Upper lobe of left lung (tissue), 4 donors: Measurements from ENCODE around the gene THUMPD2.

ENCODE experiments used
- CTCF ChIP-seq, 6 experiments: fragments of 450-650 bp in 4 of 6; fragments of 200-600 bp in 2 of 6; sonication (generic) in 2 of 6; IDR thresholded peaks; one replicate each; pipeline ENCODE4 v1.5.1; 2016 to 2019; ENCODE audit warnings: antibody characterized with exemption in 6 of 6
- EP300 ChIP-seq, 4 donors: sonication (generic); formaldehyde crosslinking; IDR thresholded peaks; one replicate each; pipeline ENCODE4 v1.5.1; 2017; ENCODE audit warnings: antibody characterized with exemption in 4 of 4, control low read depth in 2 of 4
- POLR2A ChIP-seq, 4 donors: fragments of 450-650 bp; IDR thresholded peaks; one replicate each; pipeline ENCODE4 v1.5.1; 2016 to 2017; ENCODE audit warnings: antibody characterized with exemption in 4 of 4, mild to moderate bottlenecking in 2 of 4
- POLR2AphosphoS5 ChIP-seq, 2 donors: sonication (generic); formaldehyde crosslinking; IDR thresholded peaks; one replicate each; pipeline ENCODE4 v1.5.1; 2017; ENCODE audit warnings: antibody characterized with exemption in 2 of 2

GRCh38 chr2:39741871-39742270, 37.2 kb downstream of the THUMPD2 start:
- TF ChIP-seq EP300 (IDR thresholded peaks at IDR 0.05) (no peak), CTCF (IDR thresholded peaks at IDR 0.05) (no peak), POLR2A (IDR thresholded peaks at IDR 0.05) (no peak), POLR2AphosphoS5 (IDR thresholded peaks at IDR 0.05) (no peak)
